Duodenal mucosa (tissue), 2 donors: ENCODE measurements around the gene NUP43.

Experiments used
- H3K27ac ChIP-seq: one replicate; pipeline ENCODE4 v1.7.0; 2013; ENCODE audit warnings: low read depth, low read length
- H3K27me3 ChIP-seq, 2 donors: one replicate each; pipeline ENCODE4 v1.7.0; 2013; ENCODE audit warnings: low read length in 2 of 2, control low read depth in 1 of 2; ENCODE audit not compliant: insufficient read depth in 2 of 2, control insufficient read depth in 1 of 2
- H3K36me3 ChIP-seq, 2 donors: one replicate each; pipeline ENCODE4 v1.7.0; 2013; ENCODE audit warnings: low read length in 2 of 2, control low read depth in 1 of 2; ENCODE audit not compliant: insufficient read depth in 2 of 2, control insufficient read depth in 1 of 2
- H3K4me1 ChIP-seq, 2 donors: one replicate each; pipeline ENCODE4 v1.7.0; 2013; ENCODE audit warnings: low read length in 2 of 2, control low read depth in 1 of 2; ENCODE audit not compliant: insufficient read depth in 2 of 2, control insufficient read depth in 1 of 2
- H3K4me3 ChIP-seq, 2 donors: one replicate each; pipeline ENCODE4 v1.7.0; 2013; ENCODE audit warnings: low read length in 2 of 2, low read depth in 1 of 2
- H3K9ac ChIP-seq, 2 donors: one replicate each; pipeline ENCODE4 v1.7.0; 2013; ENCODE audit warnings: low read length in 2 of 2, low read depth in 1 of 2
- H3K9me3 ChIP-seq, 2 donors: one replicate each; pipeline ENCODE4 v1.7.0; 2013; ENCODE audit warnings: low read length in 2 of 2, control low read depth in 1 of 2; ENCODE audit not compliant: control insufficient read depth in 1 of 2

Gene NUP43

DNA sequence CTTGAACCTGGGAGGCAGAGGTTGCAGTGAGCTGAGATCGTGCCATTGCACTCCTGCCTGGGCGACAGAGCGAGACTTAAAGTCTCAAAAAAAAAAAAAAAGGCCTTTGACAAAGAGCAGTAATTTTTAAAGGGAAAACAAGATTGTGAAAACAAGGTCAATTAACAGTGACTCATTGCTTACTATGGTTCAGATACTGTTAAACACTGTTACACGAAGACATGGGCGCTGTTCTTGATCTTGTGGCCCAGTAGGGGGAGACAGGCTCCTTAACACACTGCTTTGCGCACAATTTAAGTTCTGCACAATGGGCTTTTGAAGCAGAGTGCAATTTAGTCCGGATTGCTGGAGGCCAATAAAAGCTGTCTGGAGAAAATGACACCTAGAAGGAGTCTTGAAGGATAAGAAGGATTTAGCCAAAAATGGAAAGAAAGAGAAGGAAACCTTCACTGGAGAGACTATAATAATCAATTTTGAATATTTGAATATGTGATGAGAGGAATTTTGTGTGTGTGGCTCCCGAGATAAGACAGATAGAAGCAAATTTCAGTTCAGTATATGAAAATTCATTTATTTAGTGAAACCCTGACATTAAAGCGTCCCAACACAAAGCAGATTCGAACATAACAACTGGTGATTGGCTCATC is 22.4 kb downstream of the NUP43 start:
- Histone ChIP-seq H3K36me3 (peaks cover 0 to 11% of the 10 kb centered on the region in 2 donors), H3K27ac (no peak overlapping the region)

DNA sequence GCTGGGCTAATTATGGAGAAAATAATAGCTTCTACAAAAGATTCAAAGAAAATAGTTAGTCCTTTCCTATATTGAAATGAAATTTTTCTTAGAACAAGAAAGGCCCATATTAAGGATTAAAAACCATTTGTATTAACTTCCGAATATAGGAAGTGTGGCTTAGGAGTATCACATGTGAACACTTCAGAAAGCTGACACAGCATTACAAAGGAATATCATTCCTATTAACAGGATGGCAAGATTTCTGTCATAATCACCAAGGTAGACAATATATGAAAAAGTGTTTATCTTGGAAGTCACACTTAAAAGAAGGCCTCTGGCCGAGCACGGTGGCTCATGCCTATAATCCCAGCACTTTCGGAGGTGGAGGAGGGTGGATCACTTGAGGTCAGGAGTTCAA is 23.1 kb downstream of the NUP43 start:
- Histone ChIP-seq H3K4me1 (no peaks in the 10 kb centered on the region), H3K36me3 (peaks cover 0 to 7% of the 10 kb centered on the region in 2 donors), H3K27ac (no peak overlapping the region)

More for the DNA sequence above, 22.4 kb downstream of the NUP43 start:
- no peaks in the 10 kb centered on the region for H3K9me3 ChIP-seq
- no peaks in the 10 kb centered on the region for H3K27me3 ChIP-seq
- no peak overlapping the region for H3K4me3 ChIP-seq
- peaks cover 0 to 5% of the 10 kb centered on the region in 2 donors for H3K4me1 ChIP-seq
- H3K9ac ChIP-seq: no peak overlapping the region

DNA sequence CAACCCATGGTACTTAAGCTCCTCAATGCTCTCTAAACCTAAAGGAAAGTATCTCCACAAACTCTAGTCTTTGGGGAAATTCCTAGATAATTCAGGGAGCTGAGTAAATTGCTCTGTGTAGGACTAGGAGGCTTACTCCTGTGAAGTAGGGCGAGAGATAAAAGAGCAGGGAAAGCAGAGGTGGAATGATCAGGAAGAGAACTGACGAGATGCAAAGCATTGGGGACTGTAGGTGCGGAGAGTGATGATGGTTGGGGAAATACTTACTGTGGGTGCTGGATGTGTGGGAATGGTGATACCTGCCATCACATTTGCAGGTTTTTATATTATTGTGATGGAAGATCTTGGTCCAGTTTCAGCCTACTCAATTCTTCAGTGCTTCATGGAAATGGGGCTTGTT is 26.8 kb downstream of the NUP43 start:
- Histone ChIP-seq H3K4me3 (no peak overlapping the region), H3K27ac (no peak overlapping the region), H3K4me1 (peaks cover 5 to 9% of the 10 kb centered on the region in 2 donors), H3K9me3 (no peaks in the 10 kb centered on the region), H3K27me3 (no peaks in the 10 kb centered on the region), H3K9ac (no peak overlapping the region), H3K36me3 (no peaks in the 10 kb centered on the region)

More for the DNA sequence above, 23.1 kb downstream of the NUP43 start:
- Histone ChIP-seq H3K9me3 (no peaks in the 10 kb centered on the region), H3K9ac (no peak overlapping the region), H3K4me3 (no peak overlapping the region), H3K27me3 (no peaks in the 10 kb centered on the region)

DNA sequence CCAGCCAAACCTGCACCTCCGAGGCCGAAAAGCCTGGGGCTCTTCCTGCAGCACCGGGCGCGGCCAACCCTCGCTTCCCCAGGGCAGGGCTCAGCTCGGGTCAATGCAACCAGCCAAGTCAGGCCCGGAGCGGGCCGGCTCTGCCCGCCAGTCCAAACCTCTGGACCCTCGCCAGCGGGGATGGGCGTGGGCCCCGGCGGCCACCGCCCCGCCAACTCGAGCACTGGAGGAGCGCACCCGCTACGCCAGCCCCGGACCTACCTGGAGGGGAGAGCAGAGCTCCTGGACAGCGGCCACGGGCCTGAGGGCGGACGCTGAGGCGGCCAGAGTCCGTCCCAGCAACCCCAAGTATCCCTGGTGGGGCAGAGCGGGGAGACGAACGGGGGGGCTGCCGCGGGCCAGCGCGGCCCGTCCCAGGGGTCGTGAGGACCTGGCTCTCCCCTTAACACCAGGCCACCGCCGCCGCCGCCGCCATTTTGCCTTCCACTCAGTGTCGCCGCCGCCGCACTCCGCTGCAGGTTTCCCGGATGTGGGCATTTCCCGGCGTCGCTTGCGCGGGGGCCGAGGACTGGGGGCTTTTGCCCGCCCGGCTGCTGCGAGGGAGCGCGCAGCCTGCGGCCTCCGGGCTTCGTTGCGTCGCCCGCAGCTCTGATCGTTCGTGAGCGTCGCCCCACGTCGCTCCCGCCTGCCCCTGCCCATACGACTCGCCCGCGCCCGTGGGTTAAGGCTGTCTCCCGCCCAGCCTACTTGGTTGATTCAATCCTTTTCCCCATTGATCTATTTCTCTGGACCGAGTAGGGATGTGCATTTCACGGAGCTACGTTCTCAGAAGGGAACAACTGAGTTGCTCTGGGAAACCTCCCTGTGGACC is 28.5 kb downstream of the NUP43 start, which contains the start of gene LATS1:
TSS of gene LATS1 (minus strand) at position 514 of the 871 bp plus-strand sequence. CDS start 15,975 bp downstream, outside the sequence.
- no peaks in the 10 kb centered on the region for H3K36me3 ChIP-seq
- peak within 1 kb of the TSS; percentile 88 to 92 for H3K4me3 ChIP-seq
- H3K9me3 ChIP-seq: no peaks in the 10 kb centered on the region
- H3K9ac ChIP-seq: peak within 1 kb of the TSS; percentile 95 to 96
- no peaks in the 10 kb centered on the region for H3K27me3 ChIP-seq
- peaks cover 5 to 9% of the 10 kb centered on the region in 2 donors for H3K4me1 ChIP-seq
- peak within 1 kb of the TSS; percentile 99 for H3K27ac ChIP-seq

DNA sequence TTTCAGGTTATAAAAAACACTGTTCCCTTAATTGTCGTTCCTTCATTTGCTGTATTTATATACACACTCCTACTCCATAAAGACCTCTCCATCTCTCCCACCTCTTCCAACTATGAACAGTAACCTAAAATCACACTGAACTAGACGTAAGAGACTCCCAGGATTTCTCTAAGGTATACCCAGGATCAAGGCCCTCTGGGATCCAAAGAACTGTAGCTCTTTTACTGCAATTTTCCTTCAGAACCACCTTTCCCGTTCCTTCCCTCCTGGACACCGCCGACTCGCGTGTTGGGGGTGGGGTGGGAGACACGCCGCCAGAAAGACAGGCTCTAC is 29.1 kb downstream of the NUP43 start:
- H3K9me3 ChIP-seq: no peaks in the 10 kb centered on the region
- peaks cover 5 to 9% of the 10 kb centered on the region in 2 donors for H3K4me1 ChIP-seq
- H3K9ac ChIP-seq: peak overlapping the region; percentile 95 to 96
- H3K27me3 ChIP-seq: no peaks in the 10 kb centered on the region
- H3K36me3 ChIP-seq: no peaks in the 10 kb centered on the region
- peak overlapping the region; percentile 88 to 92 for H3K4me3 ChIP-seq
- peak overlapping the region; percentile 99 for H3K27ac ChIP-seq

DNA sequence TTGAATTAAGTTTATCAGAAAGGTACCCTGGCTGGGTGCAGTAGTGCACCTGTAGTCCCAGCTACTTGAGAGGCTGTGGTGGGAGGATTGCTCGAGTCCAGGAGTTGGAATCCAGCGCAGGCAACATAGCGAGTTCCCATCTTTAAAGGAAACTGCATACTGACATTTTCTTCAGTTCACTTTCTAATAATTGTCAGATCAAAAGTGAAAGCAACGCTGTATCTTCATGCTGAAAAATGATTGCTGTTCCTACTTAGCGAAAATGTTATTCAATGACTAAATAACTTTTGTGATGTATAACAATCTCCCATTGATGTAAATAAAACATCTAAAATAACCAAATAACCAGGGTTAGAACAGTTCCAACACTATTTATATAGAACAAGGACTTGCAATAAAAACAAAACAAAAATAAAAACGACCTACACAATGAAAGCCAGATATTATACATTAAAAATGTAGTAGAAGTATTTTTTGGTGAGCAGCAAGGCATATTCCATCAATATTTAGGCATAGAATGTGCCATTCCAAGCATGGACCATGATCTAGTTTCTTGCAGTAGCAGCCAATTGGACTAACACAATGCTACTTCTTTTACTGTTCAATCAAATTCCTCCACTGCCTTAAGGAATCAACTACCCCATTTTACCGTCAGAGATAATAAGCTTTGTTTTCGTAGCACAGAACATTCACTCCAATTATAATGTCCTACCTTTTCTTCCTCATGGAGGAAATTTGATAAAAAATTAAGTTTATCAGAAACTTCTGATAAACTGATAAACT is 30.0 kb downstream of the NUP43 start:
- H3K27me3 ChIP-seq: no peaks in the 10 kb centered on the region
- H3K9me3 ChIP-seq: no peaks in the 10 kb centered on the region
- peak overlapping the region; percentile 22 to 96 for H3K9ac ChIP-seq
- H3K4me3 ChIP-seq: peak overlapping the region; percentile 88 to 92
- H3K4me1 ChIP-seq: peaks cover 5 to 9% of the 10 kb centered on the region in 2 donors
- no peak overlapping the region for H3K27ac ChIP-seq
- H3K36me3 ChIP-seq: peaks cover 0 to 3% of the 10 kb centered on the region in 2 donors

DNA sequence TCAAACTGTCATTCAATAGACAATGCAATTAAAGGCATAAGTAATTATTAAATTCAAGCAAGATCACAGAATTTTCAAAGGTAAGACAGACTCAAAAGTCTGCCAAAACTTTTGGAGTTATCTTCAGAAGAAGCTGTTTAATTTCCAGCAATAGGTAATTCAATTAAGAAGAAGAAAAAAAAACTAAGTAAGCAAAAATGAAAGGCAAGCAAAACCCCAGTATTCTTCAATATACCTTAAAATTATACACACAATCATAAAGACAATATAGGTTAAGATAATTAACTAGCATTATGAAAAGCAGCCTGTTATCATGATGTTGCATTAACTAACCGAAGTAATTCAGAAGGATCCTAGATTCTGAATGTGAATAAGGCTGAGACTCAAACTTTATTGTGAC is 31.9 kb downstream of the NUP43 start:
- Histone ChIP-seq H3K27ac (no peak overlapping the region), H3K9ac (no peak overlapping the region), H3K4me3 (no peak overlapping the region), H3K9me3 (no peaks in the 10 kb centered on the region), H3K4me1 (peaks cover 11 to 13% of the 10 kb centered on the region in 2 donors), H3K27me3 (no peaks in the 10 kb centered on the region), H3K36me3 (peaks cover 0 to 3% of the 10 kb centered on the region in 2 donors)

DNA sequence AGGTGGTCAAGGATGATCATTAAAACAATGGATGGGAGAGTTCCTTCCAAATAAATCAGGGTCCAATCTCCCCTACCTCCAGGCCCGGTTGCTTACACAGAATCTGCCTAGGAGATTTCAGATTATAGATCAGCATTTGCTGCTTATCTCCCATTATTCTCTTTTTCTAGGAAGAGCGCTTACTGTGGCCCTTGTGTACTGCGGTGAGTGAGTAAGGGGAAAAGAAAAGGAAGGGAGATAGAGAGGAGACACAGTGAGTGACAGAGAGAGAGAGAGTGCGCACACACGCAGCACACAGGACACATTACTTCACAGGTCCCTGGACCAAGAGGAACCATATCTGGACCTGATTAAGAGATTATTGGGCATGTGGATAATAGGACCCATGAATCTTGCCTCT is 34.6 kb downstream of the NUP43 start:
- Histone ChIP-seq H3K4me3 (no peak overlapping the region), H3K4me1 (peaks cover 13 to 19% of the 10 kb centered on the region in 2 donors), H3K9me3 (no peaks in the 10 kb centered on the region), H3K36me3 (peaks cover 0 to 3% of the 10 kb centered on the region in 2 donors), H3K9ac (no peak overlapping the region), H3K27ac (no peak overlapping the region), H3K27me3 (no peaks in the 10 kb centered on the region)

DNA sequence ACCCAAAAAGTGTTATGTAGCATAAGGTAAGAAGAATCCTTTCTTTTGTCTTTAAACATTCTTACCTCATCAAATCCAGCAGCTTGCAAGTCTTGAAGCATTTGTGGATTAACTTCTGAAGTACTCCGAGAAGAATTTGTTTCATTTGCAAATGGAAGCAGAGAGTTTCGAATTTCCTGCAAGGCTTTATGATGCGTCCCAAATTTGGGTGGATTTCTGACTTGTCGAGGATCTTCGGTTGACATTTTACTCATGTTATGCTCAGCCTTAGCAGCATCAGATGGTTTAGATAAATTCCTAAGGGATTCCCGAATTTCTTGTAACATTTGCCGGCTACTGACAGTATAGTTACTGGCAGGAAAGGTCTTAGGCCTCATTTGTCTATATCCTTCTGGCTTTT is 44.6 kb downstream of the NUP43 start:
- Histone ChIP-seq H3K4me3 (no peak overlapping the region), H3K9ac (no peak overlapping the region), H3K27me3 (no peaks in the 10 kb centered on the region), H3K27ac (no peak overlapping the region), H3K9me3 (no peaks in the 10 kb centered on the region), H3K4me1 (no peaks in the 10 kb centered on the region), H3K36me3 (peaks cover 0 to 13% of the 10 kb centered on the region in 2 donors)
